Left renal cortex interstitium (tissue), 4 donors: ENCODE measurements around the gene DGKA. TPM values are rescaled to one million over a fixed set of nuclear protein-coding genes. Genes with fewer than 3 reads are reported as not detected.
"Not testable (repeated sequence)": the region's sequence is repeated elsewhere in the genome, so short reads cannot be mapped to it uniquely, and the experiment has no call there.

ENCODE experiments used
- DNase-seq, 4 donors: peaks; one replicate each; pipeline ENCODE4 v3.0.0-alpha.2; 2013; ENCODE audit warnings: low read depth in 4 of 4, low spot score in 2 of 4, missing footprints in 1 of 4
- polyA plus RNA-seq, 4 donors: library from polyadenylated mRNA; unstranded; fragments of 120-200 nt; gene quantifications; one replicate each; pipeline ENCODE4 v1.2.1, GENCODE V29; 2013; ENCODE audit not compliant: insufficient read length in 4 of 4

The DGKA gene
- 10 to 100 TPM; 15.8 to 26.4 (median 21.8) TPM for polyA plus RNA-seq

GRCh38 chr12:55930771-55931316 is at the start of gene DGKA:
TSS of gene DGKA (plus strand) at chr12:55931162. CDS start at chr12:55936504, 5,342 bp downstream.
- peak in 1 of 4 donors; percentile 17 for DNase-seq

GRCh38 chr12:55885113-55885512 is 45.8 kb upstream of the DGKA start:
- no peak for DNase-seq

DNA sequence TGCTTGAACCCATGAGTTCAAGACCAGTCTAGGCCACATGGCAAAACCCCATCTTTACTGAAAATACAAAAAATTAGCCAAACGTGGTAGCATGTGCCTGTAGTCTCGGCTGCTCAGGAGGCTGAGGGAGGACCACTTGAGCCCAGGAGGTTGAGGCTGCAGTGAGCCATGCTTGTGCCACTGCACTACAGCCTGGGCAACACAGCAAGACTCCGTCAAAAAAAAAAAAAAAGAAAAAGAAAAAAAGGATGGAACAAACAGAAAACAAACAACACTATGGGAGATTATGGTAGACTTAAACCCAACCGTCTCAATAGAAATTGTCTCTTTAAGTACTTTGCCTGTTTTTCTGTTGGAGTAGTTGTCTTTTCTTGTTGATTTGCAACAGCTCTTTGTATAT is 39.7 kb upstream of the DGKA start:
- no peak for DNase-seq

DNA sequence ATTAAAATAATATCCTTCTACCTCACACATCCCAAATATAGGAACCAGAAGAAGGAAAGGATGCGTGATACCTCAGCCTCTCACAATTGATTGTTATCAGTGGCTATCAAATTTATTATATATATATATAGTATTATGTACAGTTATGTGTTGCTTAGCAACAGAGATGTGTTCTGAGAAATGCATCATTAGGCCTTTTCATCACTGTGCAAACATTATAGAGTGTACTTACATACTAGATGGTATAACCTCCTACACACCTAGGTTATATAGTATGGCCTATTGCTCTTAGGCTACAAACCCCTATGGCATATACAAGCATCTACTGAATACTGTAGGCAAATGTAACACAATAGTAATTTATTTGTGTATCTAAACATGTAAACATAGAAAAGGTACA is 37.2 kb upstream of the DGKA start:
- DNase-seq: no peak

- no peak for DNase-seq
These were observed 31.9 kb upstream of the DGKA start for GRCh38 chr12:55899082-55899481.

GRCh38 chr12:55901881-55902490 is 29.0 kb upstream of the DGKA start:
- no peak for DNase-seq

DNA sequence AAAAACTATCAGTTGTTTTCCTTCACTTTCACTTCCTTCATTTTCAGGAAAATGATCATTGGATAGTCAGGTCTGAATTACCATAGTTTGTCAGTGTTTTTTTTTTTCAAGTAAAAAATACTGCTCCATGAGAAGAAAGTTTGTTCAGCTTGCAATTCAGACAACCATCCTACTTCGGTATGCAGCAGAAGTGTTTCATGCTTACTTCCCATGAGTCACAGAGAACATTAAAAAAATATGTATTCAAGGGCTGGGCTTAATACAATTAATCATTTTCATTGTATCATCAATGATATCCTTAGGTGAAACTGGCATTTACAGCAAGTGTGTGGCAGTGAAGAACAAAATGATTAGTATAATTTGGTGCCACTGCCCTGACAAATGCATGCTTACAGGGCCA is 24.9 kb upstream of the DGKA start:
- no peak for DNase-seq

DNA sequence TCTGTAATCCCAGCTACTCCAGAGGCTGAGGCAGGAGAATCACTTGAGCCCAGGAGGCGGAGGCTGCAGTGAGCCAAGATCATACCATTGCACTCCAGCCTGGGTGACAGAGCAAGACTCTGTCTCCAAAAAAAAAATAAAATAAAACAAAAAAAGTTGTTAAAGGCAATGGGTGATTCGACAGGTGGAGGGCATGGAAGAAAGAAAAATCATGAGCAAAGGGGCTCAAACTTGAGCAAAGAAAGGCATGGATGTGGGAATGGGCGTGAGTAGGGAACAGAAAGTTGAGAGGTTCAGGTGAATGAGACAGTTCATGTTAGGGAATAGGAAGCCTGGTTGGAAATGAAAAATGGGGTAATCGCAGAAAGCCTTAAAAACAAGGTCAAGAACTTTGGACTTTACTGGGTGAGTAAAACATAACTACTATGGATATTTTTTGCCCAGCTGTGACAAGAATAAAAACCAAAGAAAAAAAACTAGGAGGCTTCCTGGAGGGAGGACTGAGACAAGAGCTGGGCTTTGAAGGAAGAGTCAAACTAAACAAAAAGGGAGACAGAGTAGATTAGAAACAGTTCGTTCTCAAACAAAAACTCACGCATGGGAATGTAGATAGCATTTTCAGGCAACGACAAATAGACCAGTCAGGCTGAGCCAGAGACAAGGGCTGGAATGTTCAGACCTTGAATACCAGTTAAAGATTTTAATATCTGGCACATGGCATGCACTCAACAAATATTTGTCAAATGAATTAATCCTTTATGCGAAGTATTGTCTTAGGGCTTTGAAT is 22.0 kb upstream of the DGKA start:
- no peak for DNase-seq

DNA sequence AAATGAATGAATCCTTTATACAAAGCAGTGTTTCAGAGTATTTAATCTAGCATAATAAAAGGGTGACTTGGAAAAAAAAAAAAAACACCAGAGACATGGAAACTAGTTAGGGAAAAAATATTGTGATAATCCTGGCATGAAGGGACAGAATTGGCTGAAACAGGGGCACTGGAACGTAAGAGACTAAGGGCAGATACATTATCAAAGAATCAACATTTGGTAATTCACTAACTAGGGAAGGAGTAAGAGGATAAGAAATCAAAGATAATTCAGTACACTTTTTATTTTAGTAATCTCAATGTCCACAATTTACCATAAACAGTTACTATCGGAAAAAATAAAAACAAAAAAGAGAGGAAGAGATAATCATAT is 21.5 kb upstream of the DGKA start:
- DNase-seq: no peak

- DNase-seq: no peak
These were observed 18.1 kb upstream of the DGKA start for GRCh38 chr12:55912908-55913307.

GRCh38 chr12:55915482-55915859 is 15.5 kb upstream of the DGKA start:
- DNase-seq: no peak

DNA sequence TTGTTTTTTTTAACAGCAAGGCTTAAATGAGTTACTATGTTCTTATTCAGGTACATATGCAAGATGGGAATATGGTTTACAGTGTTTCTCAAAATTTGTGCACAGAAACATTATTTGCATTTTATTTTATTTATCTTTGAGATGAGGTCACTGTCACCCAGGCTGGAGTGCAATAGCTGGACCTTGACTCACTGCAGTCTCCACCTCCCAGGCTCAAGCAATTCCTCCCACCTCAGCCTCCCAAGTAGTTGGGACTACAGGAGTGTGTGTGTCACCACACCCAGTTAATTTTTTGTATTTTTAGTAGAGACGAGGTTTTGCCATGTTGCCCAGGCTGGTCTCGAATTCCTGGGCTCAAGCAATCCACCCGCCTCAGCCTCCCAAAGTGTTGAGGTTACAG is 11.9 kb upstream of the DGKA start:
- DNase-seq: not testable (repeated sequence)

GRCh38 chr12:55922126-55922525 is 8.8 kb upstream of the DGKA start:
- no peak for DNase-seq

GRCh38 chr12:55923648-55924047 is 7.3 kb upstream of the DGKA start:
- DNase-seq: not testable (repeated sequence)

DNA sequence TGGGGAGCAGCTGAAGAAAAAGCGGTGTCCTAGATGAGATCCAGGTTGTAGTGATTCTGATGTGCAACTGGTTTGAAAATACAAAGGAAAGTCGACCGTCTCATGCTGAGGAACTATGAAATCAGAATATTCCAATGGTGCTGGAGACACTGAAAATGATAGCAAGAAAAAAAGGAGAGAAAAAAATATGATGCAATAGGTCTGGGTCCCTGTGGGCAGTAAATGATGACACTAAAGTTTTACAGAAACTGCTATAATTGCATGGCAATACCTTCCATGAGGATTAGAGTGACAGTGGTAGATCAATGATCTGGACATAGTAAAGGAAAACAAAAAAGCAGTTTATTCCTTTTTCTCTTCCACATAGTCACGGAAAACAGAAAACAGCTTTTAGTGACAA is 5.6 kb upstream of the DGKA start:
- no peak for DNase-seq

DNA sequence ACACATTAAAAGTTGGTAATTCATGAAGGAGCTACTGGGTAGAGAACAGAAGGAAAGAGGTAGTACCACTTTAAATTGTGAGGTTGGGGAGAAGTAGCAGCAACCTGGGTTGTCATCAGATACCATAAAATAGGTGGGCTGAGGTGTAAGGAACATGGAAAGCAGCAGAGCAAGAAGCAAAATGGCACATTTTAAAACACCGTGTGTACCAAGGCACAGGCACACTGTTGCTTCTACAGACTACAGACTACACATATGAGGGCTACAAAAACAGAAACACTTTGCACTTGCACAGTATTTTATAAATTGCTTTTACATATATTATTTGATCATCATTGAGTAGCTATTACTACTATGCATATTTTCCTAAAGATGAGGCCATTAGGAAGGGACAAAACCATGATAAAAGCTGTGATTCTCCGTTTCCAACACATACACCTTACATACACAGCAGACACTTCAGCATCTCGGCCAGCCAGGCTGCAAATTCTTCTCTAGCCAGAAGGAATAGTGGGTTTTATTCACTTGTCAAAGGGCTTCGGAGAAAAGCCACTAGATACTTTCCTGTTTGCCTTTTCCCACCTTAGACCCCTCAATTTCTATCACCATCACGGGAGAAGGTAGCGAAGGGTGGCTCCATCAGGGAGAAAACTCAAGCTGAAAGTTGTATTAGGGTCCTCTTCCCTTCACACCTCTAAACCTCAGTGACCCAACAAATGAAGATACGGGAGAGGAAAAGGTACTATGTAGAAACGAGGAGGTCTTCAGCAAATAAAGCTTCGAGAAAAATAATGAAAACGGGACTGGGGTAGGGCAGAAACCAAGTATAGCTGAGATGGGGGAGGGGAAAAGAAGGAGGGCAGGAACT is 4.9 kb upstream of the DGKA start:
- peak in 1 of 4 donors; percentile 36 for DNase-seq

DNA sequence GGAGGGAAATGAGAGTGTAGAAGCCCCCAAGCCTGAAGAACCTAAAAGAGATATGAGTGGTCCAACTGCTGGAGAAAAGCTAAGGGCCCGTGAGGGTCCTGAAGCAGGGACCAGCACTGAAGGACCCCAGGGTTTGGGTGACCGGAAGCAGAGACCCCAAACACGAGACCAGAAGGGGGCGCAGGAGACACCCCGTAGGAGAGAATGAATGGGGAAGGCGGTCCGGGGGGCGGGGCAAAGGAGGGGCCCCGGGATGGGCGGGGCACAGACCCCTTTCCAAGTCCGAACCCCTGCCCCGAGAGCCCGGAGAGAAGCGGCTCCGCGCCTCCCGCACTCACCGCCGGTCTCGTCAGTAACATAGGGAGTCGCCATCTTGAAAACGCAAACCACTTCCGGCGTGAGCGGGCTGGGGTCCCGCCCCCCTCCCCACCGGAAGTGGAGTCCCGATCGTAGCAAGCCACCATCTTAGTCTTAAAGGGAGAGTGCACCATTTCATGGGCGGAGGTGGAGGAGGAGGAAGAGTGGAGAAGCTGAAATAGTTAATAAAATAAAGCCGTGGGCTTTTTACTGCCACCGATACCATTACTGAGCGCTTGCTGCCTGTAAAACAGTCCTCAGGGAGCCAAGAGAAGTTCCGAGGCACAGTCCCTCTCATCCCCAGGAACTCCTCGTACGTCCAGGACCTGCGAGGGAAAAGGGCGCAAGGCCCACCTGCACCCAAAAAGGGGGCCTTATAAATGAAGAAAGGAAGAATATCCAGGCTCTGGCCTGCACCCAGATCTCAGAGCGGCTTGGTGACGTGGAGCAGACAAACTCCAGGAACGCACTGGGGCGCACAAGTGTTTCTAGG is 4.0 kb upstream of the DGKA start:
- peak; percentile 83 to 90 (median 88) for DNase-seq

DNA sequence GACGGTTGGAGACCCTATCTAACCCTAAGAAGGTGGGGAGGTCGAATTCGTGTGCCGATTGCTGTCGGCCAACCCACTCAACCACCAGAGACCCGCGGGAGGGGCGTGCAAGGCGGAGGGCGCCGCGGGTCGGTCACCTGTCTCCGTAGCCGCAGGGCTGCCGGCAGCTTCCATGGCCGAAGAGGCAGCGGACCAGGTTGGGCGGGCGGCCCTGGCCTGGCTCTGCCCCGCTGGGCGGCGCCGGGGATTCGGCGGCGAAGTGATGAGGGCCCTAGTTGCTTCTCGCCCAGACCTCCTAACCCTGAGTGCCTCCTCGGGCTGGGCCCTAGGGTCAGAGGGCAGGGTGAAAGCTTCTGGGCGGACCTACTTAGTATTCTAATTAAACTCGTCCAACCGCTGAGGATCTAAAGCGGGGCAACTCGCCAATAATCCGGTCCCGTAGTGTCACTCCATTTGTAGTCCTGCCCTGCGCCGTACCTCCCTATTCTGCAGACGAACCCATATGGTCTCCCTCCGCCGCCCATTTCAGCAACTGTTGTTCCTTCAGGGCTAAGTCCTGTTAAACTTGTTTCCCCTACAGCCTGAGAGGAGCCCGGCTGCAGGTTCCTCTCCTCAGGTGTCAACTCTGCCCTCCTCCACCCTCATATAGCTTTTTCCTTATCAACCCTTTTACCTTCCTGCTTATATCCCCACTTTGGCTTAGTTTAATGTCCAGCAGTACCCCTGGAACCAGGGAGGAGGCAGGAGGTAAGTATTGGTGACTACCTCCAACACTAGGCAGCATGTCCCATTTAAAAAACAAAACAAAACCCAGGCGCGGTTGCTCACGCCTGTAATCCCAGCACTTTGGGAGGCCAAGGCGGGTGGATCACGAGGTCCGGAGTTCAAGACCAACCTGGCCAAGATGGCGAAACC is 3.1 kb upstream of the DGKA start, which contains the start of gene PYM1:
Gene PYM1, minus strand, starts transcription at position 307 of the 915 bp plus-strand sequence. Its CDS starts 133 bp downstream, at position 174.
- peak in 1 of 4 donors; percentile 48 for DNase-seq

DNA sequence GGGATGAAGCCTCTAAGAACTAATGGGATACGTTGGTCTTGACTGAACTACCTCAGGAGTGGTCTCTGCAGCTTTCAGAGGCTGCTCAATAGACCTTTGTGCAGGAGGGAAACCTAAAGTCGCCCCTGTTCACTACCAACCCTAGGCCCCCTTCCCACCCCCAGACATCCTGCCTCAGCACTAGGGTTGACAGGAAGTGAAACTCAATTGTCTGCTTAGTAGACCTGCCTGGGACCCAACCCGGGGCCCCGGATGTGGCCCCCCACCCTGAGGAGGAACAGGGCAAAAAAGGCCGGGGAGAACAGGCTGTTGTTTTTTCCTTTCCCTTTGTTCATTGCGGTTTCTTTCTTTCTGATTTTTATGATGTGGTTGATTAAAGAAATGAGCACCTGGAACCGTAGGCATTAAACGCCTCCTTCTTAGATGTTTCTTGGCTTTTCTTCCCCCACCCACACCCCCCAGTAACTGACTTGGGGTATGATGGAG is 1.6 kb upstream of the DGKA start:
- no peak for DNase-seq
